HepG2 (cell line): Measurements from ENCODE around the gene ABCB6. TPM values are rescaled to one million over a fixed set of nuclear protein-coding genes. Genes with fewer than 3 reads are reported as not detected.

Experiments used
- DPF2 ChIP-seq: sonication (generic); formaldehyde crosslinking; IDR thresholded peaks from 2 replicates; pipeline ENCODE4 v1.4.0; 2020; ENCODE audit warnings: mild to moderate bottlenecking, low read depth, missing genetic modification reagents, borderline replicate concordance
- E2F2 ChIP-seq: sonication (generic); formaldehyde crosslinking; IDR thresholded peaks from 2 replicates; pipeline ENCODE4 v1.4.0; 2020; ENCODE audit warnings: missing genetic modification reagents, borderline replicate concordance
- HINFP ChIP-seq: sonication (generic); formaldehyde crosslinking; IDR thresholded peaks from 2 replicates; pipeline ENCODE4 v1.4.0; 2020; ENCODE audit warnings: low read depth, mild to moderate bottlenecking, missing genetic modification reagents
- HIVEP1 ChIP-seq: sonication (generic); formaldehyde crosslinking; IDR thresholded peaks from 2 replicates; pipeline ENCODE4 v1.4.0; 2020; ENCODE audit warnings: mild to moderate bottlenecking, missing genetic modification reagents
- KDM3A ChIP-seq: IDR thresholded peaks from 2 replicates; pipeline ENCODE4 v1.6.1; 2018; ENCODE audit warnings: low read depth, missing compliant biosample characterization
- PITX1 ChIP-seq: sonication (generic); formaldehyde crosslinking; IDR thresholded peaks from 2 replicates; pipeline ENCODE4 v1.5.1; 2020; ENCODE audit warnings: mild to moderate bottlenecking, missing genetic modification reagents
- POLR2AphosphoS2 ChIP-seq: IDR thresholded peaks from 2 replicates; pipeline ENCODE4 v1.6.1; 2011; ENCODE audit warnings: low read depth, low read length, improper control_type of control experiment
- RBFOX2 ChIP-seq: fragments of 200-400 bp; formaldehyde crosslinking; IDR thresholded peaks from 2 replicates; pipeline ENCODE4 v1.6.1; 2017; ENCODE audit warnings: low read depth, mild to moderate bottlenecking, low read length
- RBM39 ChIP-seq: fragments of 200-400 bp; formaldehyde crosslinking; IDR thresholded peaks from one replicate; pipeline ENCODE4 v1.6.1; 2018; ENCODE audit warnings: antibody characterized with exemption, mild to moderate bottlenecking, low read depth, low read length; ENCODE audit not compliant: poor library complexity, severe bottlenecking
- SMARCE1 ChIP-seq: fragments of 450-650 bp; IDR thresholded peaks from 2 replicates; pipeline ENCODE4 v1.6.1; 2017; ENCODE audit warnings: borderline replicate concordance
- TBL1XR1 ChIP-seq: fragments of 150-350 bp; IDR thresholded peaks from 2 replicates; pipeline ENCODE4 v1.6.1; 2014; ENCODE audit warnings: borderline replicate concordance, low read length; ENCODE audit not compliant: partially characterized antibody
- TBP ChIP-seq: sonication (generic); formaldehyde crosslinking; IDR thresholded peaks from 2 replicates; pipeline ENCODE4 v1.5.0; 2020; ENCODE audit warnings: missing genetic modification reagents
- TCF7L2 ChIP-seq: IDR thresholded peaks from 2 replicates; pipeline ENCODE4 v1.6.1; 2011; ENCODE audit warnings: mild to moderate bottlenecking, low read depth, low read length, moderate library complexity
- ZBTB42 ChIP-seq: sonication (generic); formaldehyde crosslinking; IDR thresholded peaks from 2 replicates; pipeline ENCODE4 v1.5.0; 2020; ENCODE audit warnings: mild to moderate bottlenecking, missing genetic modification reagents
- ZFP37 ChIP-seq: sonication (generic); formaldehyde crosslinking; IDR thresholded peaks from 2 replicates; pipeline ENCODE4 v1.4.0; 2020; ENCODE audit warnings: missing genetic modification reagents, borderline replicate concordance
- ZNF576 ChIP-seq: sonication (generic); formaldehyde crosslinking; IDR thresholded peaks from 2 replicates; pipeline ENCODE4 v1.4.0; 2020; ENCODE audit warnings: mild to moderate bottlenecking, missing genetic modification reagents
- ZNF577 ChIP-seq: sonication (generic); formaldehyde crosslinking; IDR thresholded peaks from 2 replicates; pipeline ENCODE4 v1.4.0; 2020; ENCODE audit warnings: mild to moderate bottlenecking, low read depth, missing genetic modification reagents, borderline replicate concordance
- ZNF609 ChIP-seq: sonication (generic); formaldehyde crosslinking; IDR thresholded peaks from 2 replicates; pipeline ENCODE4 v1.4.0; 2020; ENCODE audit warnings: mild to moderate bottlenecking, missing genetic modification reagents, borderline replicate concordance
- polyA plus RNA-seq, 8 experiments: library from polyadenylated mRNA; depleted of rRNA in 3 of 8; stranded (reverse) in 7 of 8; unstranded in 1 of 8; fragments of >200 nt; fragmentation: Illumina TruSeq in 4 of 8; extraction: Trizol in 4 of 8; gene quantifications; 2 replicates each; pipeline versions ENCODE4 v1.2.1 to v1.2.3, GENCODE V29; 2011 to 2016; ENCODE audit warnings: low read depth in 4 of 8, missing spikeins in 1 of 8, mixed read lengths in 1 of 8; ENCODE audit not compliant: insufficient read depth in 1 of 8
- total RNA-seq, 5 experiments: library from RNA; depleted of rRNA; stranded (reverse); fragments of >200 nt; fragmentation: Illumina TruSeq; extraction: Trizol; gene quantifications; 2 replicates each; pipeline ENCODE4 v1.2.3, GENCODE V29; 2016; ENCODE audit warnings: low read depth in 1 of 5

ABCB6 gene
- total and polyA plus RNA-seq, 2 of the 13 experiments (the other 11 are each of a cell fraction or from before 2014, with no cell fraction given): 91.1 to 137 TPM

DNA sequence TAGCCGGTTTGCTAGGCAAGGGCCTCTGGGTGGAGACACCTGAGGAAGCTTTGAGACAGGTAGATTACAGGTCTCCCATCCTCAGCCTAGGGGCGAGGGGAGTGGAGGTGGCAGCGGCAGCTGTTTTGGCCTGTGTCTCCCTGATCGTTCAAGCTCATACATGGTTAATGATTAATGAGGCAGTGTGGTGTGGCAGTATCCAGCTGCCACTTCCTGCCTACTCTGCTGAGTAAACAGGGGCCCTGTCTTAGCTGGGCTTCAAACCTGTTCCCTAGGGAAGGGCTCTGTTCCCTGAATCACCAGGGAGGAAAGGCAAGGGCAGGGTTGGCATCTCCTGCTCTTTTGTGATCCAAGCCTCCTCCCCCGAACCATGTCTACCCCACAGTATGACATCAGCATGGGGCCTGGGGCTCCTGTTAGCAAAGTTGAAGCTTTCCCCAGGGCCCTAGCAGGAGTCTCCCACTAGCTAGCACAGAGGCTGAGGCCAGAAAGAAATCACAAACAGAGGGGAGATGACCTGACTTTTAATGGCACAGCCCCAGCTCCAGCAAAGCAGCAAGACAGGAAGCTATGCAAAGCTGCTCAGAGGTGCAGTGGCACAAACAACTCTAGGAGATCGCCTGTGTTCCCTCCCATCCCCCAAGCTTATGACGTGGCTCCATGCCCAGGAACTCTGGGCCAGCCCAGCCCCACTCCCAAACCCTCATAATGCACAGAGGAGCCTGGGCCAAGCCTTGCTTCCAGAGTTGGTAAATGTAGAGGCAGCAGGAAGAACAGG lies 30.6 kb upstream of the ABCB6 start (continued):
- TF ChIP-seq ZBTB42 (CRISPR knock-in tag): peak; percentile 95
- peak; percentile 43; the same call in 1 of the 2 replicates for TF ChIP-seq HINFP (CRISPR knock-in tag)
- TF ChIP-seq ZNF609: peak; percentile 75
- TF ChIP-seq KDM3A (CRISPR knock-in tag): no peak
- peak; percentile 68; the same call in 1 of the 2 replicates for TF ChIP-seq DPF2
- no peak for TF ChIP-seq ZNF577
- TF ChIP-seq RBFOX2: peak; percentile 54; the same call in 1 of the 2 replicates
- TF ChIP-seq ZNF576 (CRISPR knock-in tag): no peak
- no peak for TF ChIP-seq TCF7L2
- no peak for TF ChIP-seq HIVEP1 (CRISPR knock-in tag)
- TF ChIP-seq RBM39: no peak
- TF ChIP-seq PITX1 (CRISPR knock-in tag): peak; percentile 87
- TF ChIP-seq POLR2AphosphoS2: no peak
- no peak for TF ChIP-seq ZFP37 (CRISPR knock-in tag)
- no peak for TF ChIP-seq TBL1XR1
- TF ChIP-seq E2F2 (CRISPR knock-in tag): no peak
- TF ChIP-seq TBP (CRISPR knock-in tag): no peak
- TF ChIP-seq SMARCE1: no peak
